H1 (cell line): ENCODE measurements around the gene KRT27. TPM values are rescaled to one million over a fixed set of nuclear protein-coding genes. Genes with fewer than 3 reads are reported as not detected.

Source experiments
- SIN3A ChIP-seq, 2 experiments: IDR thresholded peaks in 1 of 2; conservative IDR thresholded peaks in 1 of 2; 2 replicates each; pipeline ENCODE4 v1.6.1; 2011 to 2012; ENCODE audit warnings: low read length in 2 of 2, improper control_type of control experiment in 1 of 2, low read depth in 1 of 2, mild to moderate bottlenecking in 1 of 2
- polyA plus RNA-seq, 7 experiments: library from polyadenylated mRNA; depleted of rRNA in 3 of 7; stranded (reverse) in 5 of 7; unstranded in 2 of 7; fragments of >200 nt in 5 of 7; fragments of 200-250 nt in 2 of 7; gene quantifications; 1 replicate in 5 of 7; 2 replicates in 1 of 7; 4 replicates in 1 of 7; pipeline versions ENCODE4 v1.2.1 to v1.2.3, GENCODE V29; 2011 to 2013; ENCODE audit warnings: missing spikeins in 2 of 7, mixed read lengths in 2 of 7
- total RNA-seq: library from RNA; stranded (reverse); fragmentation: NEBNext Ultra II Directional; extraction: Animal tissue kit (Norgen Biotek cat#: 25700); gene quantifications from 2 replicates; pipeline ENCODE4 v1.2.1, GENCODE V29; 2021

The KRT27 gene
- total and polyA plus RNA-seq, 2 of the 8 experiments (the other 6 are each of a cell fraction or from before 2014, with no cell fraction given), result not detected

DNA sequence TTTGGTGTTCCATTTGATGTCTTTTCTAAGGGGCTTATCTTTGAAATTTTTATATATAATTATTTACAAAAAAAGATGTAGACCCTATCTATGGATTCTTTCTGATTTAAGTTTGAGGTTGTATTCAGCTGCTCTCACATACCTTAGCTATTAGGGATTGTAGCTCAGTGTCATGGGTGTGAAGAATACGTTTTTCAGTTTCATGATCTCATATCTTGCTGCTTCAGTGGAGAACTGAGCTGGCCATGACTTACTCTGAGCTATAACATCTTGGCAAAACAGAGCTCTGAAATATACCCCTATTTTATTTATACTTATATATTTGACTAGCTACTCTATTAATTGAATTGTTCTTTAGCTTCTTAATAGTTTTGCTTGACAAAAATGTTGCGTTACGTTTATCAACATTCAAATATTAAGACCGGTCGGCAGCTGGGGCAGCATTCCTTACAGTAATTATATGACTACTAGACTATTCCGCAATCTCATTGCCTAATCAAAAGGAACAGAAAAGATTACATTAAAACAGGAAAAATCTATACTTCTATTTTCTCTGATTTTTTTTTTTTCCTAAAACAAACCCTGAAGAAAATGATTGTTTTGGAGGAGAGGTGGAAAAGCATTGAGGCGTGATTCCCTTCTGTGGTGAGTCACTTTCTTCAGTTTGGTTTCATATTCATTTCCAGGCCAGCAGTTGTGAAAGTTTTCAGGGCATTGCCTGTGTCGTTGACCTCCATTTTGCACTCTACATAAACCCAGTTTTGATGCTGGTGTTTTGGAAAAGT, 54.7 kb downstream of the KRT27 start (continued):
- TF ChIP-seq SIN3A (conservative IDR thresholded peaks at IDR 0.05 in 1 of 2, IDR thresholded peaks at IDR 0.05 in 1 of 2; ENCODE audit: low read depth in 1 of 2, low read length in 2 of 2), result no peak
